Measurements from ENCODE around the gene BRSK1.

Gene BRSK1

DNA sequence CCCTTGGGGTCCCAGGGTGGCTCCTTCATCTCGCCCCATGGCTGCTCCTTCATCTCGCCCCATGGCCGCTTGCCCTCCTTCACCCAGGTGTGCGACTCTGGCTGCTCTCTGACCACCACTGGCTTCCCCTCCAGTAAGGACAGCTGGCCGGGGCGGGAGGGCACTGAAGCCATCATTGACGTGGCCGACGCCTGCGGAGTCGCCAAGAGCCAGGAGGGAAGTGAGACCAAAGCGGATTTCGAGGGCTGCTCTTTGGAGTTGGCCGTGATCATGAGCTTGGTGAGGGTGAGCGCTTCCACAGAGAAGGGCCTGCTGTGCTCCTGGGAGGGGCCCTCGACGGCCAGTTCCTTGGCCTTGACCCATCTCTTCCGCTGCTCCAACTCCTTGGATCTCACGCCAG, 74.7 kb downstream of the BRSK1 start:
- DNase-seq, result no peak

DNA sequence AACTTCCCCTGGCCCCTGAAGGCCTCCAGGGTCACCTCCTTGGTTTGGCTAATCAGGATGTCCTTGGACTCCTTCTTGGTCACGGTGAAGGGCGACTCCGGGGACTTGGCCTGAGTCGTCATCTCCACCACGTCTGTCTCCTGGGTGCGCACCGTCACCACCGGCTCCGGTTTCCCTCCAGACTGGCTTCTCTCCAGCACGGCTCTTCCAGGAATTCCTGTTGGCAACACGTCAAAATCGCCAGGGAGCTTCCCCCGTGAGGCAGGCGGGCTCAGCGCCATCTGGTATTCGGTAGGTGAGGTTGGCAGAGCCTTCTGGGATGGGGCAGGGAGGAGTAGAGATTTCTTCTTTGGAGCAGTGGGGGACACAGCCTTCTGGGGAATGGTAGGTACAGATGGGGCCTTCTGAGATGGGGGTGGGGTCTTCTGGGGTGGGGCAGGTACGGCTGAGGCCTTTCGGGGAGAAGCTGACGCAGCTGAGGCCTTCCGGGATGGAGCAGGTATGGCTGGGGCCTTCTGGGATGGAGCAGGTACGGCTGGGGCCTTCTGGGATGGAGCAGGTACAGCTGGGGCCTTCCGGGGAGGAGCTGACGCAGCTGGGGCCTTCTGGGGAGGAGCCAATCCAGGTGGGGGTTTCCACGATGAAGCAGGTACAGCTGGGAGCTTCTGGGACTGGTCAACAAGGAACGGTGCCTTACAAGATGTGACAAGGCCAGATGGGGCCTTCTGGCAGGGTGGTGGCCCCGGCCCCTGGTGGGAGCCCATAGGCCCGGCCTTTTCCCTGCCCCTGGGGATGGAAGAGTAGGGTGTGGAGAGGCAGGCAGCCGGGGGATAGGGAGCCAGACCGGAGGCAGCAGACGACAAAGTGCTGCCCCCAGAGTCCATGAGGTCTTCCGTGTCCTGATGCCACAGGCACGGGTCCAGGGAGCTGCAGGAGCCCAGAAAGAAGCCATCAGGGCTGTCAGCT, 75.4 kb downstream of the BRSK1 start:
- no peak for DNase-seq

DNA sequence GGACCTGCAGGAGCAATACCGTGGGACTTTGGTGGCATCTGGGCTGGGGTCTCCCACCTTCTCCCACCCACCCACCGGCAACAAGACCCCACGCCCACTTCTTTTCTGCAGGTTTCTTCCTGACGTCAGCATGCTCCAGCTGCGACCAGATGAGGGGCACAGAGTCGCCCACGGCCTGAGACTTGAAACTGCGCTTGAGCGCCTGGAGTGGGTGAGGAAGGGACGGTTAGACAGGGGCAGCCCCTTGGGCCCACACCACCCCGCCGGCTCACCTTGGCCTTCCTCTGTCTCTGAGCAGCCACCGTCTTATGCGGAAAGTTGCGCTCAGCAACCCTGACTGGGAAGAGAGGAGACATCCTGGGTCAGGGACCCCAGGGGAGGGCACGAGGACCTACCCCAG, 77.1 kb downstream of the BRSK1 start:
- DNase-seq, result no peak
